K562 treated with DMSO at 1 percent for 24 hours (cell line): ENCODE measurements around the gene C3. TPM values are rescaled to one million over a fixed set of nuclear protein-coding genes. Genes with fewer than 3 reads are reported as not detected.

ENCODE experiments used
- total RNA-seq: library from RNA; unstranded; fragments of 300-600 nt; gene quantifications from 2 replicates; pipeline ENCODE4 v1.2.3, GENCODE V29; 2022; ENCODE audit warnings: low read depth; ENCODE audit not compliant: insufficient read depth

C3 gene
- 42.9 and 49.5 TPM in 2 replicates for total RNA-seq

DNA sequence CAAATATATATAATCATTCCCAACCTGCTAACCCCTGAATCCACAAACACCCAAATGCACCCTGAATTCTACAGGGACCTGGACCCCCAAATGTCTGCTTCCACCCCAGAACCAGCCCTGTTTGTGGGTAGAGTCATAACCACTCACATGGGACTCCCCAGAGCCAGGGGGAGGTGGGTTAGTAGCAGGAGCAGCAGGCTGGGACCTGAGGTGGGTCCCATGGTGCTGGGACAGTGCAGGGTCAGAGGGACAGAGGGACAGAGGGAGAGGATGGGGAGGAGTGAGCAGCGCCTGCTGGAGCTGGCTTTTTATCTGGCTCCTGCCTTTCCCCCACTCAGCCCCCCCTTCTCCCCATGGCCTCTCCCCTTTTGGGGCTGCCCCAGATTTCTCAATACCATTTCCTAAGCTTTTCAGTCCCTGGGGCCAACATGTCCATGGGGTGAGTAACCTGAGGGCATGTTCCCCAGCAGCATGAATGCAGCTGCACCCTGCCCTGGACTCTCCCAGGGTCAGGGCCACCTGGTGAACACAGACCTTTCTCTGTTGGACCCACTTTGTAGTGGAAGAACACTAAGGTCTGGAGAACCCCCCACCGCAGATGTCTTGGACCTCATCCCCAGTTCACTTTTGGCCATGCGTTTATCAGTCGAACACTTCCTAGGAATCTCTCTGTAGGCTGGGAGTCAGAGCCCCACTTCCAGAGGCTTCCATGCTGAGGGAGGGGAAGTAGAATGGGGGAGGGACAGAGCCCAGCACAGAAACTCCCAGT, at the start of gene C3:
C3 (minus strand) TSS at position 282 of the 769 bp plus-strand sequence; CDS start at position 221, 61 bp downstream.

DNA sequence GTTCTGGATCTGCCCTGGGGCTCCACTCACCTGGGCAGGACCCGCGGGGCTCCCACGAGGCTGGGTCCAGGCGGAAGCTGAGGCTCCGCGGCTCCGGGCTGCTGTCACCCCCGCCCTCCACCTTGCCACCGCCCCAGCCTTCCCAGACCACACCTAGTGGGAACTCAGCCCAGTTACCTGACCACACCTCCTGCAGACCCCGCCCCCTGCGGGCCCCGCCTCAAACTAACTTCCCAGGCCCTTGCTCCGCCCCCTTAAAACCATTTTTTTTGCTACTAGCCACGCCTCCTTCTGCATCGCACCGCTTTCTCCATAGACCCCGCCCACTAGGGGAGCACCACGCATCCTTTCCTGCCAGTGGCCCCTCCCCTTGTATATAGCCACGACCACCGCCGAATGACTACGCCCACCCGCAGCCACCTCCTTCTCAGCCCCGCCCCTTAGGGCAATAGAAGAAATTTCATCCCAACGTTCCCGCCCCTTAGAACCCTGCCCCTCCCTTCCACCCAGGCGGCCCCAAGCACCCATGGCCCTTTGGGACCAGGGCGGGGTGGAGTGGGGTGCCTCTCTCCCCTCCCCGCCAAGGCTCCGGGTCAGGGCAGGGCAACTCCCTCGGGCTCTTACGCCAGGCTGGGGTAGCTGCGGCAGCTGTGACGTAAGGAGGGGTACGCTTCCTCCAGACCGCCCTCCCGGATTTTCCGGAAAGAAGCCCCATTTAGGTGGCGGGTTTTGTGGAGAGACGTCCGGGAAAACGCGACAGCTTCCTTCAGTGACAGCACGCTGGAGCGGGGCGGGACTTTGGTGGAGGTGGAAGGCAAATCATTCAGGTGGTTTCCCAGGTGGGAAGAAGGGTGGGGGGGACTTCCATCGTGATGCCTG, 47.1 kb upstream of the C3 start, which contains the start of gene SH2D3A:
SH2D3A (minus strand) TSS at position 79 of the 879 bp plus-strand sequence. CDS start 3,687 bp downstream, outside the sequence.

DNA sequence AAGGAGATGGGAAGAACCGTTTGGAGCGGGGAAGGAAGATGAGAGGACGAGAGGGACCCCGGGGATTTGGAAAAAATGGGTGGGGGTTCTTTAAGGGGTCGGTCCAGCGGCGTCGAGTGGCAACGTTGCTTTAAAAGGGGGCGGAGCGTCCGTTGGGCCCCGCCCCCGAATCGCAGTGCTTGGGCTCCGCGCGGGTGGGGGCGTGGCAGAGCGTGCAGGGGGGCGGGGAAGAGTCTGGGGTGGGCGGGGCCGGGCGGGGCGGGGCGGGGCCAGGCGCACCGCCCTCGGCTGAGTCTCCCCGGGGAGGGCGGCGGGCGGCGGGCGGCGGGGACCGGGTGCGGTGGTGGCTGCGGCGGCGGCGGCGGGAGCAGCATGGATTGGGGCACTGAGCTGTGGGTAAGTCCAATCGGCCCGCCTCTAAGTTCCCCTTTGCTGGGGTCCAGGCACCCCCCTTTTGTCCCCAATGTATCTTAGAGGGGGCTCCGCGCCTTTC, 19.0 kb upstream of the C3 start, which contains the start of gene TRIP10:
TRIP10 (plus strand) TSS at position 291 of the 493 bp plus-strand sequence; CDS start at position 373, 82 bp downstream.

DNA sequence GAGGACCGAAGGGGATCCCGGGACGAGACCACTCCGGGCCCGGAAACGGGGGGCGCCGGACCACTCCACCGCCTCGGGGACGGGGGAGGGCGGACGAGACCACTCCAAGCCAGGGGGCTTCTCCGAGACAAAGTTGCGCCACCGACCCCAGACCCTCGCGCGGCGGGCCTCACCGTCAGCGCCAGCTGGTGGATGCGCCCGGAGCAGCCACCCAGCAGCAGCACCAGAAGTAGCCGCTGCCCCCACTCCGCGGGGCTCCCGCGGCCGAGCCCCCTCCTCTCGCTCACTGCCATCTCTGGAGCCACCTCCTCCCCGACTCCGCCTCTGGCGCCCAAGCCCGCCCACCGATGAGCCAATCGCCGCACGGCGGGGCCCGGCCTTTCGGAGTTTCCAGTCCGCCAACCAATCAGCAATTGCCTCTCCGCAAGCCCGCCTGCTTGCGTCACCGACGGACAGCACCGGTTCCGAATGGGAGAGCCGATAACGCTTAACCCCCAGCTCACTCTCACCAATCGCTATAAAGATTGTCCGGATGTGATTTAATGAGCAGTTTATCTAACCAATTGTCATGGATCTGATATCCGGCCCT, 16.9 kb upstream of the C3 start, which contains the start of gene GPR108:
GPR108 (minus strand) TSS at position 297 of the 589 bp plus-strand sequence; CDS start at position 293, 4 bp downstream.

Other genes starting within 250 kb of the C3 start
- 1.5 and 2.0 TPM in 2 replicates for gene DENND1C, start 238.9 kb downstream of the C3 start, total RNA-seq
- gene TUBB4A, start 218.3 kb downstream of the C3 start, total RNA-seq = 11.9 and 12.3 TPM in 2 replicates
- gene TNFSF9, start 189.6 kb downstream of the C3 start, total RNA-seq = 56.3 and 65.2 TPM in 2 replicates
- gene CD70, start 129.5 kb downstream of the C3 start, total RNA-seq = 7.6 and 10.3 TPM in 2 replicates
- gene TNFSF14, start 50.5 kb downstream of the C3 start, total RNA-seq = 0.10 and 0.27 TPM in 2 replicates
- 68.0 and 72.4 TPM in 2 replicates for gene GPR108, start 16.9 kb upstream of the C3 start, total RNA-seq
- gene TRIP10, start 19.0 kb upstream of the C3 start, total RNA-seq = 54.8 and 58.4 TPM in 2 replicates
- gene SH2D3A, start 46.8 kb upstream of the C3 start, total RNA-seq = 10.8 and 13.5 TPM in 2 replicates
- 42.5 and 47.8 TPM in 2 replicates for gene VAV1, start 52.1 kb upstream of the C3 start, total RNA-seq
- 3.1 and 5.0 TPM in 2 replicates for gene ADGRE1, start 166.9 kb upstream of the C3 start, total RNA-seq